Right lobe of liver (tissue), 4 donors: ENCODE results near the gene CELA2A.

ENCODE experiments used
- CTCF ChIP-seq, 4 donors: fragments of 200-600 bp in 3 of 4; fragments of 450-650 bp in 1 of 4; IDR thresholded peaks; one replicate each; pipeline versions ENCODE4 v1.5.1 to v1.8.0; 2016 to 2022; ENCODE audit warnings: antibody characterized with exemption in 4 of 4, mild to moderate bottlenecking in 2 of 4
- POLR2A ChIP-seq: fragments of 450-650 bp; IDR thresholded peaks from one replicate; pipeline ENCODE4 v1.6.1; 2017; ENCODE audit warnings: antibody characterized with exemption, mild to moderate bottlenecking
- donor health status: DM: no; HTN: no; CAD: no.
- donor health status: DM: no; HTN: no; CAD: no.
- donor health status: DM: no; HTN: yes; CAD: no.

DNA sequence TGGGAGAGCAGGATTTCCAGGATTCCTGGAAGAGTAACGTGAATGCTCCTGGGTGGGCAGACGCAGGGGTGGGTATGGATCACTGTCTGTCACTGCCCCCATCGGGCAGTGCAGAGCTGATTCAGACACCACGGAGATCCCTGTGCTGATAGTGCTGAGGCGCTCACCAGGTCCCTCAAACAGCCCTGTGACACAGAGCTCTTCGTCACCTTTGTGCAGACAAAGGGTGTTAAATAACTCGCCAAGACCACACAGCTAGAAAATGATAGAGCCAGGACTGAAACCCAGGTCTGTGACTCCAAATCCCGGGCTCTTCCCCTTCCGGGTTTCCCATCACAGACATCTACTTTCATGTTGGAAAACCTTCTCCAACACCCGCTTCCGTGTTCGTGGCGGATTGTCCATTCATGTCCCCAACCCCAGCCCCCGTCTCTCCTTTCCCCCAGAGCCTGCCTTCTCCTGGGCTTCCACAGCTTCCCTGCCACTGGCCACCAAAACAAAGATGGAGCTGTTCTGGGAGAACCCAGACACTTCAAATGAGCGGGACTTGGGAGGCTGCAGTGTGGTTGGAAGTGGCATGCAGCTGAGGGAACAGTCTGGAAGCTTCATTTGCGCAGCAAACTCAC lies 44.2 kb upstream of the CELA2A start:
- no peak for TF ChIP-seq CTCF (IDR thresholded peaks at IDR 0.05)
- no peak for TF ChIP-seq POLR2A
